NB4 (cell line): ENCODE measurements around the gene SLC39A13.

Experiments used
- DNase-seq: peaks from one replicate; pipeline ENCODE4 v3.0.0; 2010; ENCODE audit warnings: low read depth
- H3K4me3 ChIP-seq: one replicate; pipeline ENCODE4 v1.5.1; 2011; ENCODE audit warnings: mild to moderate bottlenecking, low read depth, low read length, moderate library complexity
- MAX ChIP-seq: IDR thresholded peaks from 2 replicates; pipeline ENCODE4 v1.6.1; 2011; ENCODE audit warnings: low read depth, low read length
- MYC ChIP-seq: IDR thresholded peaks from 2 replicates; pipeline ENCODE4 v1.6.1; 2011; ENCODE audit warnings: low read depth, low read length
- POLR2A ChIP-seq: IDR thresholded peaks from 2 replicates; pipeline ENCODE4 v1.6.1; 2011; ENCODE audit warnings: mild to moderate bottlenecking; ENCODE audit not compliant: insufficient read length; ENCODE audit errors: extremely low read depth
- TF ChIP-seq, protein P1 (sequence below): IDR thresholded peaks from one replicate; pipeline ENCODE4 v1.5.1; 2012; ENCODE audit warnings: low read depth, low read length

The SLC39A13 gene

DNA sequence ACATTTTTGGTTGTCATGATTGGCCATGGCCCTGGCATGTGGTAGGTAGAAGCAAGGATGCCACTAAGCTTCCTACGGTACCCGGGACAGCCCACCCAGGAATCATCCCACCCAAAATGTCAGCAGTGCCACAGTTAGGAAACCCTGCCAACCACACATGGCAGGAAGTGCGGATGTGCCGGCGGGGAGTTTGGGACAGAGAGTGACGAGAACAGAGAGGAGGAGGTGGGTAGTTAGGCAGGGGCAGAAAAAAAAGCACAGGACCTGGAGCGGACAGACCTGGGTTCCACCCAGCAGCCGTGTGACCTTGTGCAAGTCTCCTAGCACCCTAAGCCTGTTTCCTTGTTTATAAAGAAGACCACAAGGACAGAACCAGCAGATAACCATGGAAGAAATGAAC is 33.4 kb upstream of the SLC39A13 start:
- TF ChIP-seq MAX (no peak), MYC (no peak), POLR2A (no peak)
- TF ChIP-seq, protein P1, sequence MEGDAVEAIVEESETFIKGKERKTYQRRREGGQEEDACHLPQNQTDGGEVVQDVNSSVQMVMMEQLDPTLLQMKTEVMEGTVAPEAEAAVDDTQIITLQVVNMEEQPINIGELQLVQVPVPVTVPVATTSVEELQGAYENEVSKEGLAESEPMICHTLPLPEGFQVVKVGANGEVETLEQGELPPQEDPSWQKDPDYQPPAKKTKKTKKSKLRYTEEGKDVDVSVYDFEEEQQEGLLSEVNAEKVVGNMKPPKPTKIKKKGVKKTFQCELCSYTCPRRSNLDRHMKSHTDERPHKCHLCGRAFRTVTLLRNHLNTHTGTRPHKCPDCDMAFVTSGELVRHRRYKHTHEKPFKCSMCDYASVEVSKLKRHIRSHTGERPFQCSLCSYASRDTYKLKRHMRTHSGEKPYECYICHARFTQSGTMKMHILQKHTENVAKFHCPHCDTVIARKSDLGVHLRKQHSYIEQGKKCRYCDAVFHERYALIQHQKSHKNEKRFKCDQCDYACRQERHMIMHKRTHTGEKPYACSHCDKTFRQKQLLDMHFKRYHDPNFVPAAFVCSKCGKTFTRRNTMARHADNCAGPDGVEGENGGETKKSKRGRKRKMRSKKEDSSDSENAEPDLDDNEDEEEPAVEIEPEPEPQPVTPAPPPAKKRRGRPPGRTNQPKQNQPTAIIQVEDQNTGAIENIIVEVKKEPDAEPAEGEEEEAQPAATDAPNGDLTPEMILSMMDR = no peak

DNA sequence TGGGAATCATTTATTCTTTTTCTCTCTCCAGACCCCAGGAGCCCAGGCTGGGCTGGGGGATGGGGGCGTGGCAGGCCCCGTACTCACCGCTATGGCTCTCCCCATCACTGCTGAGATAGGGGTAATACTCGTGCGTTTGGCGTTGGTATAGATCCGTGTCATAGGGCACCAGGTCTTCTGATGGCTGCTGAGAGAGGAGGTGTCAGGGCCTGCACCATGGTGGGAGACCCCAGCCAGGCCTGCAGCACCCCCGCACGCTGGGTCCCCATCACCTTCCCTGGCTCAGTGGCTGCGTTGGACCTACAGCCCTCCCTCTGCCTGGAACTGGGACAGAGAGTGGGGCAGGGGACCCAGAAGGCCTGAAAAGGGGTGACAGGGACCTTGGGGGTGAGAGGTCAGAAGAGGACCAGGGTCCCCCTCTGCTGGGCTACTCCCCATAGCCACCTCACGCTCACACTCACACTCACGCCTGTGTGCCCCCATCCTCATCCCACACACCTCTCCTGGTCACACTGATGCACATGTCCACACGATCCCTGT is 32.8 kb upstream of the SLC39A13 start:
- peak overlapping the region; percentile 90 for H3K4me3 ChIP-seq
- no peak for TF ChIP-seq MYC
- no peak for TF ChIP-seq MAX
- TF ChIP-seq, protein P1 = no peak
- TF ChIP-seq POLR2A = no peak
- DNase-seq = no peak

More for the DNA sequence above, 33.4 kb upstream of the SLC39A13 start:
- H3K4me3 ChIP-seq = peak overlapping the region; percentile 90
- no peak for DNase-seq

DNA sequence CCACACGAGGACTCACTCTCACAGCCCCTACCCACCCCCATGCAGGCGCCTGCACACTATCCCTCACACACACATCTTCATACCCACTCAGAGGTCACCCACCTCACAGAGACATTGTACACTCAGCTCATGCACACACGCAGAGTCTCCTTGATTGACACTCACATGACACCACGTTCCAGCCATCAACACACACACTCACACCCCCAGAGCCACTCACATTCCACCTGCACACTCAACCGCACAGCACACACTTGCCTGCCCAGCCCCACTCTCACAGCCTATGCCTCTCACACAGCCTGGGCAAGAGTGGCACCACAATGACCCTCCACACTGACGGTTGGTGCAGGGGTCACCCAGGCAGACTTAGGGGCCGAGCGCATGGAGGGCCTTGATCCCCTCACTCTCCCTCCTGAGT is 32.3 kb upstream of the SLC39A13 start:
- DNase-seq = no peak
- TF ChIP-seq POLR2A (no peak), MYC (no peak), MAX (no peak)
- TF ChIP-seq, protein P1 = no peak
- H3K4me3 ChIP-seq = peak overlapping the region; percentile 90

DNA sequence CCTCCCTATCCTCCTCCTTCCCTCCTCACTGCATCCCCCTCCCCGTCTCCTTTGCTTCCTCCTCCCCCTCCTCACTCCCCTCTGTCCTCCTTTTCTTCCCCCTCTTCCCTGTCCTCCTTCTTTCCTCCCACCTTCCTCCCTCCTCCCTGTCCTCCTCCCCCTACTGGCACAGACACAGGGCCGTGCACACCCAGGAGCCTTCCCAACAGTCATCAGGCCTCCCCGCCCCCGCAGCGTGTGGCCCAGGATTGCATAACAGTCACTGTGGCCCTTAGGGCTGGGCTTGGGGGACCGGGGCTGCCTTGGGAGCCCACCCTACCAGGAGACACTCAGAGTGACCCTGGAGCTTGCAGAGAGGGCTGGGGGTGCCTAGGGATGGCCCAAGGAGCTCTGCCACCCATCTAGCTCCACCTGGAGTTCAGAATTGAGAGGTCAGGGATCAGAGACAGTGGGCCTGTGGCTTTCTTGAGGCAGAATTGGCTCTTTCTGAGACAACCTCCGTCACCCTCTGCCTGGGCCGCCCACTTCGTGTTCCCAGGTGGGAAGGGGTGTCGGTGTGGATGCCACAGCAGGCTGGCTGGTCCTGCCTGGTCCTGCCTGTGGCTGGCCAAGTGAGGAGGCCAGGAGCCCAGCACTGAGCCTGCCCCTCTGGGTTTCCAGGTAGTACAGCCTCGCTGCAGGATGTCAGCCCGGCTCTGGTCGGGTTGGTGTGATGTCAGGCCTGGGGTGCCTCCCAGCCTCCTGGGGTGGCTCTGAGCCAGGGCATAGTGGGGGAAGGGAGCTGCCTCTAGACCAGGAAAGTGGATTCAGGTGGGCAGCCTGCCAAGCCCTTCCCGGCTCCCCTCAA is 31.6 kb upstream of the SLC39A13 start:
- TF ChIP-seq MAX (no peak; the same call in 1 of the 2 replicates), MYC (peak; percentile 33; the same call in 1 of the 2 replicates), POLR2A (peak; percentile 31)
- TF ChIP-seq, protein P1 = no peak
- peak overlapping the region; percentile 90 for H3K4me3 ChIP-seq
- DNase-seq = peak; percentile 87

- TF ChIP-seq POLR2A (no peak), MAX (no peak), MYC (no peak)
- TF ChIP-seq, protein P1 = no peak
- DNase-seq = peak; percentile 59
- H3K4me3 ChIP-seq = peak overlapping the region; percentile 90
Measured at GRCh38 chr11:47377571-47378009, 30.8 kb upstream of the SLC39A13 start.
